HEK293 (cell line): ENCODE results near the gene MRTFA.

Experiments used
- CTCF ChIP-seq: fragments of 450-650 bp; formaldehyde crosslinking; IDR thresholded peaks from 2 replicates; pipeline ENCODE4 v1.5.1; 2016; ENCODE audit warnings: missing biosample characterization, missing genetic modification characterization
- FEZF1 ChIP-seq: fragments of 450-650 bp; formaldehyde crosslinking; IDR thresholded peaks from 2 replicates; pipeline ENCODE4 v1.5.1; 2016; ENCODE audit warnings: missing biosample characterization, missing genetic modification characterization
- GLI2 ChIP-seq: fragments of 450-650 bp; formaldehyde crosslinking; IDR thresholded peaks from 2 replicates; pipeline ENCODE4; 2017; ENCODE audit warnings: missing biosample characterization, missing genetic modification characterization, low read depth, borderline replicate concordance
- GLIS1 ChIP-seq: fragments of 450-650 bp; formaldehyde crosslinking; IDR thresholded peaks from 2 replicates; pipeline ENCODE4 v1.5.1; 2016; ENCODE audit warnings: missing biosample characterization, missing genetic modification characterization
- HOXA7 ChIP-seq: sonication (generic); formaldehyde crosslinking; IDR thresholded peaks from 2 replicates; pipeline ENCODE4 v1.8.1; 2022; ENCODE audit warnings: missing genetic modification reagents, borderline replicate concordance
- IKZF3 ChIP-seq: fragments of 450-650 bp; IDR thresholded peaks from 2 replicates; pipeline ENCODE4 v1.5.0; 2018; ENCODE audit warnings: missing biosample characterization, mild to moderate bottlenecking, missing genetic modification characterization, moderate library complexity
- KLF16 ChIP-seq: fragments of 450-650 bp; formaldehyde crosslinking; IDR thresholded peaks from 2 replicates; pipeline ENCODE4 v1.5.1; 2017; ENCODE audit warnings: missing biosample characterization, missing genetic modification characterization
- OSR2 ChIP-seq: fragments of 450-650 bp; formaldehyde crosslinking; IDR thresholded peaks from 2 replicates; pipeline ENCODE4 v1.5.1; 2016; ENCODE audit warnings: missing biosample characterization, missing genetic modification characterization
- PRDM4 ChIP-seq: fragments of 450-650 bp; formaldehyde crosslinking; IDR thresholded peaks from 2 replicates; pipeline ENCODE4 v1.5.1; 2017; ENCODE audit warnings: missing biosample characterization, missing genetic modification characterization
- SP7 ChIP-seq: fragments of 450-650 bp; formaldehyde crosslinking; IDR thresholded peaks from 2 replicates; pipeline ENCODE4 v1.5.1; 2016; ENCODE audit warnings: missing biosample characterization, missing genetic modification characterization
- ZBTB44 ChIP-seq: fragments of 450-650 bp; IDR thresholded peaks from 2 replicates; pipeline ENCODE4 v1.5.1; 2018; ENCODE audit warnings: missing biosample characterization, mild to moderate bottlenecking, missing genetic modification characterization
- ZBTB8A ChIP-seq: fragments of 450-650 bp; formaldehyde crosslinking; IDR thresholded peaks from 2 replicates; pipeline ENCODE4 v1.5.1; 2016; ENCODE audit warnings: missing biosample characterization, missing genetic modification characterization
- ZFHX2 ChIP-seq: fragments of 450-650 bp; formaldehyde crosslinking; conservative IDR thresholded peaks from 2 replicates; pipeline ENCODE4 v1.5.1; 2016; ENCODE audit warnings: missing biosample characterization, missing genetic modification characterization
- ZNF10 ChIP-seq: fragments of 450-650 bp; formaldehyde crosslinking; IDR thresholded peaks from 2 replicates; pipeline ENCODE4 v1.5.1; 2017; ENCODE audit warnings: missing biosample characterization, missing genetic modification characterization
- ZNF112 ChIP-seq: fragments of 450-650 bp; formaldehyde crosslinking; IDR thresholded peaks from 2 replicates; pipeline ENCODE4 v1.5.0; 2017; ENCODE audit warnings: missing biosample characterization, missing genetic modification characterization
- ZNF133 ChIP-seq: fragments of 450-650 bp; formaldehyde crosslinking; IDR thresholded peaks from 2 replicates; pipeline ENCODE4 v1.5.1; 2016; ENCODE audit warnings: missing biosample characterization, missing genetic modification characterization
- ZNF140 ChIP-seq: fragments of 450-650 bp; formaldehyde crosslinking; IDR thresholded peaks from 2 replicates; pipeline ENCODE4 v1.5.1; 2016; ENCODE audit warnings: missing biosample characterization, missing genetic modification characterization
- ZNF18 ChIP-seq: fragments of 450-650 bp; formaldehyde crosslinking; IDR thresholded peaks from 2 replicates; pipeline ENCODE4 v1.5.1; 2016; ENCODE audit warnings: missing biosample characterization, missing genetic modification characterization
- ZNF184 ChIP-seq: fragments of 450-650 bp; IDR thresholded peaks from 2 replicates; pipeline ENCODE4 v1.5.1; 2018; ENCODE audit warnings: missing biosample characterization, mild to moderate bottlenecking, missing genetic modification characterization
- ZNF19 ChIP-seq: fragments of 450-650 bp; formaldehyde crosslinking; IDR thresholded peaks from 2 replicates; pipeline ENCODE4; 2016; ENCODE audit warnings: missing biosample characterization, missing genetic modification characterization, low read depth
- ZNF248 ChIP-seq: fragments of 450-650 bp; formaldehyde crosslinking; IDR thresholded peaks from 2 replicates; pipeline ENCODE4 v1.5.1; 2017; ENCODE audit warnings: missing biosample characterization, missing genetic modification characterization
- ZNF416 ChIP-seq: fragments of 450-650 bp; formaldehyde crosslinking; IDR thresholded peaks from 2 replicates; pipeline ENCODE4 v1.5.1; 2016; ENCODE audit warnings: missing biosample characterization, missing genetic modification characterization
- ZNF488 ChIP-seq: fragments of 450-650 bp; formaldehyde crosslinking; IDR thresholded peaks from 2 replicates; pipeline ENCODE4 v1.5.1; 2016; ENCODE audit warnings: missing biosample characterization, missing genetic modification characterization
- ZNF513 ChIP-seq: fragments of 450-650 bp; IDR thresholded peaks from 2 replicates; pipeline ENCODE4 v1.5.1; 2018; ENCODE audit warnings: missing biosample characterization, missing genetic modification characterization
- ZNF658 ChIP-seq: fragments of 450-650 bp; formaldehyde crosslinking; IDR thresholded peaks from 2 replicates; pipeline ENCODE4; 2016; ENCODE audit warnings: missing biosample characterization, missing genetic modification characterization
- ZNF701 ChIP-seq: fragments of 450-650 bp; formaldehyde crosslinking; IDR thresholded peaks from 2 replicates; pipeline ENCODE4 v1.5.1; 2016; ENCODE audit warnings: missing biosample characterization, missing genetic modification characterization
- ZNF704 ChIP-seq: fragments of 450-650 bp; formaldehyde crosslinking; IDR thresholded peaks from 2 replicates; pipeline ENCODE4 v1.5.1; 2016; ENCODE audit warnings: missing biosample characterization, missing genetic modification characterization
- ZNF785 ChIP-seq: fragments of 450-650 bp; formaldehyde crosslinking; IDR thresholded peaks from 2 replicates; pipeline ENCODE4 v1.5.1; 2016; ENCODE audit warnings: missing biosample characterization, missing genetic modification characterization
- ZSCAN30 ChIP-seq: fragments of 450-650 bp; IDR thresholded peaks from 2 replicates; pipeline ENCODE4 v1.5.1; 2018; ENCODE audit warnings: missing biosample characterization, mild to moderate bottlenecking, missing genetic modification characterization, moderate library complexity

MRTFA gene

GRCh38 chr22:40666151-40666848 lies 29.8 kb upstream of the MRTFA start (continued):
- peak; percentile 45; the same call in 1 of the 2 replicates for TF ChIP-seq ZBTB44 (tag by site-specific recombination)
- no peak for TF ChIP-seq ZNF658 (tag by site-specific recombination)
- no peak for TF ChIP-seq ZNF488
- no peak for TF ChIP-seq IKZF3 (tag by site-specific recombination)
- TF ChIP-seq ZNF704 = no peak
- TF ChIP-seq ZNF248 = no peak
- no peak for TF ChIP-seq ZNF112 (tag by site-specific recombination)
- TF ChIP-seq ZNF184 (tag by site-specific recombination) = no peak
- peak; percentile 86 for TF ChIP-seq ZSCAN30
- TF ChIP-seq GLI2 (tag by site-specific recombination) = no peak
- no peak for TF ChIP-seq ZNF701 (tag by site-specific recombination)
- peak; percentile 57 for TF ChIP-seq ZBTB8A
- TF ChIP-seq ZNF416 (tag by site-specific recombination) = no peak
- TF ChIP-seq SP7 (tag by site-specific recombination) = peak; percentile 82
- peak; percentile 97 for TF ChIP-seq PRDM4 (tag by site-specific recombination)
- TF ChIP-seq FEZF1 (tag by site-specific recombination) = peak; percentile 37; the same call in 1 of the 2 replicates
- TF ChIP-seq OSR2 (tag by site-specific recombination) = peak; percentile 81
- TF ChIP-seq ZNF19 (tag by site-specific recombination) = no peak
- TF ChIP-seq HOXA7 (CRISPR knock-in tag) = no peak
- peak; percentile 75 for TF ChIP-seq ZNF10 (tag by site-specific recombination)
- no peak for TF ChIP-seq ZNF513 (tag by site-specific recombination)
- TF ChIP-seq ZNF133 (tag by site-specific recombination) = no peak
- 0 out of 2 replicates have a peak, but pooled peaks have one; percentile 18 for TF ChIP-seq ZNF18 (tag by site-specific recombination)
- no peak for TF ChIP-seq ZNF785
- TF ChIP-seq KLF16 (tag by site-specific recombination) = no peak
- no peak for TF ChIP-seq ZNF140 (tag by site-specific recombination)
- no peak for TF ChIP-seq CTCF (tag by site-specific recombination)
- TF ChIP-seq GLIS1 (tag by site-specific recombination) = peak; percentile 54
- TF ChIP-seq ZFHX2 (tag by site-specific recombination) = 0 out of 2 replicates have a peak, but pooled peaks have one; percentile 24
